HUES48 (cell line): ENCODE results near the gene MMP19.

Experiments used
- H3K27ac ChIP-seq: one replicate; pipeline ENCODE4 v1.7.0; 2013; ENCODE audit warnings: low read depth, low read length, inconsistent platforms
- H3K27me3 ChIP-seq: 2 replicates; pipeline ENCODE4 v1.6.1; 2013; ENCODE audit warnings: mild to moderate bottlenecking, low read length; ENCODE audit not compliant: control insufficient read depth, insufficient read depth
- H3K36me3 ChIP-seq: 2 replicates; pipeline ENCODE4 v1.6.1; 2013; ENCODE audit warnings: low read length; ENCODE audit not compliant: control insufficient read depth, insufficient read depth
- H3K4me1 ChIP-seq: 2 replicates; pipeline ENCODE4 v1.6.1; 2013; ENCODE audit warnings: mild to moderate bottlenecking, low read length; ENCODE audit not compliant: control insufficient read depth, insufficient read depth
- H3K4me3 ChIP-seq: 2 replicates; pipeline ENCODE4 v1.5.1; 2013; ENCODE audit warnings: mild to moderate bottlenecking, low read depth, low read length
- H3K9ac ChIP-seq: 2 replicates; pipeline ENCODE4 v1.6.1; 2013; ENCODE audit warnings: mild to moderate bottlenecking, low read depth, low read length, moderate library complexity
- H3K9me3 ChIP-seq: 2 replicates; pipeline ENCODE4 v1.6.1; 2013; ENCODE audit warnings: low read length; ENCODE audit not compliant: control insufficient read depth, insufficient read depth

MMP19 gene

DNA sequence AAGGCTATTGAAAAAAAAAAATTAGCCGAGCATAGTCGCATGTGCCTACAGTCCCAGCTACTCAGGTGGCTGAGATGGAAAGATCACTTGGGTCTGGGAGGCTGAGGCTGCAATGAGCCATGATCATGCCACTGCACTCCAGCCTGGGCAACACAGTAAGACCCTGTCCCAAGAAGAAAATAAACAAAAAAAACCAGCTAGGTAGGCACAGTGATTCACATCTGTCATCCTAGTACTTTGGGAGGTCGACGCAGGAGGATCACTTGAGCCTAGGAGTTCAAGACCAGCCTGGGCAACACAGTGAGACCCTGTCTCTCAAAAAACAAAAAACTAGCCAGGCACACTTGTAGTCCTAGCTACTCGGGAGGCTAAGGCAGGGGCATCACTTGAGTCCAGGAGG is 33.5 kb downstream of the MMP19 start:
- Histone ChIP-seq H3K27ac (no peak overlapping the region), H3K36me3 (peaks cover 40% of the 10 kb centered on the region), H3K27me3 (no peaks in the 10 kb centered on the region), H3K9me3 (no peaks in the 10 kb centered on the region), H3K4me3 (no peak overlapping the region), H3K9ac (no peak overlapping the region), H3K4me1 (peaks cover 20% of the 10 kb centered on the region)

DNA sequence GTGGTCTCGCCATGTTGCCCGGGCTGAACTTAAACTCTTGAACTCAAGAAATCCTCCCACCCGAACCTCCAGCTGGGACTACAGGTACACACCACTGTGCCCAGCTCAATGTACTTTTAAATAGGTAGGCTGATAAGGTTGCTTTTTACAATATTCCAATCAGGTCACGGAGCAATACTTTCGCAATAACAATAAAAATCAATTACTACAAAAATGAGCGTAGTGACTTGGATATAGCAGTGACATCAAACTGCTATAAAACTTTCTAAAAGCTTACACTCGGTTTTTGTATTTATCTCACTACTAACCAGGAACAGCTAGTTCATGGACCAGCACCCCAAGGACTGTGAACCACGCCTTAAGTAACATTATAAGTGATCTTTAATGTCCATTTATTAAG is 35.8 kb downstream of the MMP19 start:
- peaks cover 6% of the 10 kb centered on the region for H3K4me1 ChIP-seq
- no peak overlapping the region for H3K9ac ChIP-seq
- H3K27ac ChIP-seq, result no peak overlapping the region
- H3K9me3 ChIP-seq, result no peaks in the 10 kb centered on the region
- H3K4me3 ChIP-seq, result no peak overlapping the region
- no peaks in the 10 kb centered on the region for H3K27me3 ChIP-seq
- H3K36me3 ChIP-seq, result peaks cover 52% of the 10 kb centered on the region

DNA sequence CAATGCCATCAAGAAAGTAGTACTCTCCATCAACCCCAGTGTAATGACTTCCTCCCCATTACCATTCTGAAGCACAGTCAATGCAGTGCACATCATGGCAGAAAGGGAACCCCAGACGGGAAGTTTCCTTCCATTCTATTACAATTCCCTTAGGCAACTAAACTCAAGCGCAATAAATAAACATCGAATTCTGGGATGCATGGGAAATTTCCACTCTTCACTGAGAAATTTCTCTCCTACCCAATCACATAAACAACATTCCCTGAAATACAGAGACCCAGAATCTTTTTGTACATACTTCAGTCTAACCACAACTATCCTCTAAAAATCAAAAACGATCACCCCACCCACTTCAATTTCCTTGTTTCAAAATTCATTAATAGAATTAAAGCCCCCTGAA is 45.2 kb downstream of the MMP19 start:
- H3K4me1 ChIP-seq, result no peaks in the 10 kb centered on the region
- H3K9me3 ChIP-seq, result no peaks in the 10 kb centered on the region
- peaks cover 91% of the 10 kb centered on the region for H3K36me3 ChIP-seq
- no peak overlapping the region for H3K4me3 ChIP-seq
- H3K27me3 ChIP-seq, result no peaks in the 10 kb centered on the region
- no peak overlapping the region for H3K27ac ChIP-seq
- H3K9ac ChIP-seq, result no peak overlapping the region

DNA sequence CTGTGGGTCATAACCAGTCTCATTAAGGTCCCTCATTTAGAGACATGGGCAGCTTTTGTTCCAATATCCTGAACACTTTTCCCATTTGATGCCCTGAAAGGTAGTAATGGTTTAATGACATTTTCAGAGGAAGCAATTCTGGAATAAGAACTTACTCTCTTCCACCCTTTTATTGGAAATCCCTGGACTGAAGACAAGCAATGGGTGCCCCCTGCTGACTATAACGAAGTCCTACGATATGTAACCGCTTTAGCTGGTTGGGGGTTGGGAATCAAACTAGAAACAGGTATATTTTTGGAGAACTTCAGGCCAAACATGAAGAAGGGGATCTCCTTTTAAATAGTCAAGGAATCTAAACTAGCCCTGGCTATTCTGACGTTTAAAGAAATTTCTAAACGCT is 45.7 kb downstream of the MMP19 start:
- no peaks in the 10 kb centered on the region for H3K9me3 ChIP-seq
- no peak overlapping the region for H3K4me3 ChIP-seq
- no peaks in the 10 kb centered on the region for H3K27me3 ChIP-seq
- no peaks in the 10 kb centered on the region for H3K4me1 ChIP-seq
- H3K9ac ChIP-seq, result no peak overlapping the region
- no peak overlapping the region for H3K27ac ChIP-seq
- peaks cover 90% of the 10 kb centered on the region for H3K36me3 ChIP-seq

DNA sequence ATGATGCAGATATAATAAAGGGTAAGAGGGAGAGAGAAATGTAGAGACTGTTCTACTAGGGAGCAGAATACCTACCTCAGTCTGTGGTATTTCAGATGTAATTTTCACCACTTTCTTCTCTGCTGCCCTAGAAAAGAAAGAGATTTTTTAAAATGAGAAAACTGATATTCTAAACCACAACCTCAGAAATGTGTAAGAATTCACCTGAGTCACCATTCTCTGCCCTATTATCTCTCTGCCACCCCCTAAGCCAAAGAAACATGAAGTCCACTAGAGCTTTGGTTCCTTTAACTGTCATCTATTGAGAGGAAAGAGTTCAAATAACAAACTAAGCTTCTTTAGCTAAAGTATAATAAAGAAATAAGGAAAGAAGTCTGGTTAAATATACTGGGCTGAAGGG is 46.8 kb downstream of the MMP19 start:
- H3K4me1 ChIP-seq, result no peaks in the 10 kb centered on the region
- no peak overlapping the region for H3K27ac ChIP-seq
- no peak overlapping the region for H3K4me3 ChIP-seq
- peaks cover 90% of the 10 kb centered on the region for H3K36me3 ChIP-seq
- no peak overlapping the region for H3K9ac ChIP-seq
- no peaks in the 10 kb centered on the region for H3K9me3 ChIP-seq
- H3K27me3 ChIP-seq, result no peaks in the 10 kb centered on the region

DNA sequence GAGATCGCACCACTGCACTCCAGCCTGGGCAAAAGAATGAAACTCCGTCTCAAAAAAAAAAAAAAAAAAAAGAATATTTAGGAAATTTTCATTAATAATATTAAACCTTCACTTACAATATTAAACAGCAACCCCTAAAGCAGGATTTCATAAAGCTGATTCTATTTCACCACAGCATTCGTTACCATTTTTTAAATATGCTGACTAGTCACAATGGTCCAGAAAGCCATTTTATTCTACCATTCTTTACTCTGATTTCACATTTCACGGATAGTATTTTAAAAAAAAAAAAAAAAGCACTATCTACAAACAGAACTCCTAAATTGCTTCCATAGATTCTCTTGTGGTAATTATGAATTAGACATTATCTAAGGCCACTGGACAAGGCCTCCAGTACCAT is 52.8 kb downstream of the MMP19 start:
- Histone ChIP-seq H3K27ac (no peak overlapping the region), H3K4me1 (no peaks in the 10 kb centered on the region), H3K9me3 (no peaks in the 10 kb centered on the region), H3K9ac (no peak overlapping the region), H3K36me3 (peaks cover 92% of the 10 kb centered on the region), H3K4me3 (no peak overlapping the region), H3K27me3 (no peaks in the 10 kb centered on the region)

DNA sequence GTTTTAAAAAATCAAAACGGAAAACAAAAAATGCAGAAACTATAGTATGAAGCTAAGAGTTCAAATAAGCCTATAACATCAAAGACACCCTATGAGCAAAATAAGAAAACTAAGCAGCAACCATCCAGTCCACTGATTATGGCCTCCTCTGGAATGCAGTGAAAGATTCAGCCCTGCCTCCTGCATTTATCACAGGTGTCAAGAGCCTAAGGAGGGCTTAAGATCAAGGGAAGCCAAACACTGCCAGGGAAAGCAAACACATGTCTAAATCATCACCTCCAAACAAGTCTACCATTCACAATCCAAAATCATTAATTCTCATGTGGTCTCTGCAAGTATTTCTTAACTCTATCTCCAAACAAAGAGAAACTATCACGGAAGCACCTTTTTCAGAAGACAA is 53.6 kb downstream of the MMP19 start:
- H3K36me3 ChIP-seq, result peaks cover 92% of the 10 kb centered on the region
- no peak overlapping the region for H3K4me3 ChIP-seq
- no peaks in the 10 kb centered on the region for H3K9me3 ChIP-seq

DNA sequence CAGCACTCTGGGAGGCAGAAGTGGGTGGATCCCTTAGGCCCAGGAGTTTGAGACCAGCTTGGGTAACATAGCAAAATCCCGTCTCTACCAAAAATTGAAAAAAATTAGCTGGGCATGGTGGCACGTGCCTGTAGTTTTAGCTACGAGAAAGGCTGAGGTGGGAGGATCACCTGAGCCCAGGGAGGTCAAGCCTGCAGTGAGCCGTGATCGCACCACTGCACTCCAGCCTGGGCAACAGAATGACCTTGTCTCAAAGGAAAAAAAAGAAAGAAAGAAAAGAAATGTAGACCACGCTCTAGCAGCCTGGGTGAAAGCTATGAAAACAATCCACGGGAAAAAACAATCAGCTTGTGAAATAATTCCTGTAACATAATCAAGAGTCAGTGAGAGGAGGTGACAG is 54.2 kb downstream of the MMP19 start:
- H3K4me3 ChIP-seq, result no peak overlapping the region
- H3K27me3 ChIP-seq, result no peaks in the 10 kb centered on the region
- H3K9ac ChIP-seq, result no peak overlapping the region
- no peak overlapping the region for H3K27ac ChIP-seq
- no peaks in the 10 kb centered on the region for H3K9me3 ChIP-seq
- H3K36me3 ChIP-seq, result peaks cover 92% of the 10 kb centered on the region
- H3K4me1 ChIP-seq, result no peaks in the 10 kb centered on the region

More for the DNA sequence above, 53.6 kb downstream of the MMP19 start:
- no peaks in the 10 kb centered on the region for H3K4me1 ChIP-seq
- H3K9ac ChIP-seq, result no peak overlapping the region
- H3K27ac ChIP-seq, result no peak overlapping the region
- no peaks in the 10 kb centered on the region for H3K27me3 ChIP-seq
